HG02623 (cell line): ENCODE results near the gene ZC3H11A.
"Not testable (repeated sequence)": the region's sequence is repeated elsewhere in the genome, so short reads cannot be mapped to it uniquely, and the experiment has no call there.

Source experiments
- ATAC-seq: cut with Tn5 transposase; IDR thresholded peaks from one replicate; pipeline ENCODE4 v1.9.1; 2021; ENCODE audit warnings: moderate library complexity; ENCODE audit not compliant: unreplicated experiment

ZC3H11A gene

DNA sequence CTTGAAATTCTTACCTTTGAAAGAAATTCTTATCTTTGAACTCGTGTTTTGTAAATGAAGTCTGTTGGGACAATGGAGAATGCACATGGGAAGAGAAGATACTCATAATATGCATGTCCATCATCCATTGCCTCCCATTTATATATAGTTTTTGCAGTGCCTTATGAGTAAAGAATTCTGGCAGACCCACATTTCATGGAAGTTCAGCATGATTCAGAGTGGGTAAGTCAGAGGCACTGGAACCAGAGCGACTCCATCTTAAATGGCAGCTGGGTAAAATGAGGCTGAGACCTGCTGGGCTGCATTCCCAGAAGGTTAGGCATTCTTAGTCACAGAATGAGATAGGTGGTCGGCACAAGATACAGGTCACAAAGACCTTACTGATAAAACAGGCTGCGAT, 16.6 kb upstream of the ZC3H11A start:
- no peak for ATAC-seq

DNA sequence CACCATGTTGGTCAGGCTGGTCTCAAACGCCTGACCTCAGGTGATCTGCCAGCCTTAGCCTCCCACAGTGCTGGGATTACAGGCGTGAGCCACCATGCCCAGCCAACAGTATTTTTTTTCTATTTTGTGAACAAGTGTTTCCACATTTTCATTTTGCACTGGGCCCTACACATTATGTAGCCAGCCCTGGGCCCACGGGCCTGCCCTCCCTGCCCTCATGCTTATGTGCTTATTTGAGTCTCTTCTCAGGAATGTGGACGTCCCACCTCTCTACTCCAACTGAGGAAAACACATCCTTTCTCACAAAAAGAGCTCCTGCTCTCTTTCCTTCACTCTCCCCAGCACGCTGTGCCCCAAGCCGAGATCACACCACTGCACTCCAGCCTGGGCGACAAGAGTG, 13.5 kb upstream of the ZC3H11A start:
- no peak for ATAC-seq

DNA sequence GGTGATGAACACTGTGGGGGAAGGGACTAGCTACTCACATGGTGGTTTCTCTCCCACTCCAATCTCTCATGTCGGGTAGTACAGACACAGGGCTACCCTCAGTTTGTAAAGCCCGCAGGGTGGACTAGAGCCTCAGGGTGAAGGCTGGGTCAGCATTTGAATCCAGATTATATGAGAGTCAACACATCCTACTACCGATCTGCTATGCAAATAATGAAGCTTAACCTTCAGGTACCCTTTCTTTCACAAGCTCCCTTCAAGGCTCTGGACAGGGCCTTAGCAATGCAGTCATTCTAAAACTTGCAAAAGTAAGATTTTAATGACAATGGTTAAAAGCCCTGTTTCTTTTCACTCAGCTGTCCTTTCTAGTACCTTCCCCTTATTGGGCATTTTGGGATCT, 5.5 kb upstream of the ZC3H11A start:
- ATAC-seq, result no peak

DNA sequence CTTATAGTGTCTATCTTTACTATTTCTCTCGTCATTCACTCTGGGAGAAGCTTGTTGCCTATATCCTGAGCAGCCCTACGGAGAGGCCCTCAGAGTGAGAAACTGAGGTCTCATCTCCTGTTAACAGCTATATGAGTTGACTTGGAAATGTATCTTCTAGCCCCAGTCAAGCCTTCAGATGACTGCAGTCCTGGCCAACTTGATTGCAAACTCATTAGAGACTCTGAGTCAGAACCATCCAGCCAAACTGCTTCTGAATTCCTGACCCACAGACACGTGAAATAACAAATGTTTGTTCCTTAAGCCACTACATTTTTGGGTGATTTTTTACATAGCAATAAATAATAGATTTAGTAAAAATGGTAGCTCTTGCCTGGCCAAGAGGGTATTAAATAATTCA, 3.9 kb upstream of the ZC3H11A start:
- no peak for ATAC-seq

DNA sequence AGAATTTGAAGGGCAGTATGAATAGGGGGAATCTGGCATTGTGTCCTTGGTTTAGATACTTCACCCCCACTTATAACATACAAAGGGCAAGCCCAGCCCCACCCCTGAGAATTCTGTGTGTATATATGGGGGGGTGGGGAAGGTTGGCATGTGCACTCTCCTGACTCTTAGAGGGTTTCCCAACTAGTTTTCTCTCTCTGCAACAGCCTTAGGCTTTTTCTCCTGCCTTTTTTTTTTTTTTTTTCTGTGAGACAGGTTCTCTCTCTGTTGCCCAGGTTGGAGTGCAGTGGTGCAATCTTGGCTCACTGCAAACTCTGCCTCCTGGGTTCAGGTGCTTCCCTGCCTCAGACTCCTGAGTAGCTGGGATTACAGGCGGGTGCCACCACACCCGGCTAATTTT, 2.9 kb upstream of the ZC3H11A start:
- ATAC-seq, result no peak

DNA sequence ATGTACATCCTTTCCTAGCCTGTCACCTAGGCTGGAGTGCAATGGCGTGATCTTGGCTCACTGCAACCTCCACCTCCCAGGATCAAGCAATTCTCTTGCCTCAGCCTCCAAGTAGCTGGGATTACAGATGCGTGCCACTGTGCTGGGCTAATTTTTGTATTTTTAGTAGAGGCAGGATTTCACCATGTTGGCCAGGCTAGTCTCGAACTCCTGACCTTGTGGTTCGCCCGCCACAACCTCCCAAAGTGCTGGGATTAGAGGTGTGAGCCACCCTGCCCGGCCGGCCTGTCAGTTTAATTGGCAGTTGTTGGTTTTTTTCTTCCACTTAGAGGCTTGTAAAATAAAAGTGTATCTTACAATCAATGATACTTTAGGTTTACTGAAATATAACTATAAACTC, 1.9 kb upstream of the ZC3H11A start:
- not testable (repeated sequence) for ATAC-seq

DNA sequence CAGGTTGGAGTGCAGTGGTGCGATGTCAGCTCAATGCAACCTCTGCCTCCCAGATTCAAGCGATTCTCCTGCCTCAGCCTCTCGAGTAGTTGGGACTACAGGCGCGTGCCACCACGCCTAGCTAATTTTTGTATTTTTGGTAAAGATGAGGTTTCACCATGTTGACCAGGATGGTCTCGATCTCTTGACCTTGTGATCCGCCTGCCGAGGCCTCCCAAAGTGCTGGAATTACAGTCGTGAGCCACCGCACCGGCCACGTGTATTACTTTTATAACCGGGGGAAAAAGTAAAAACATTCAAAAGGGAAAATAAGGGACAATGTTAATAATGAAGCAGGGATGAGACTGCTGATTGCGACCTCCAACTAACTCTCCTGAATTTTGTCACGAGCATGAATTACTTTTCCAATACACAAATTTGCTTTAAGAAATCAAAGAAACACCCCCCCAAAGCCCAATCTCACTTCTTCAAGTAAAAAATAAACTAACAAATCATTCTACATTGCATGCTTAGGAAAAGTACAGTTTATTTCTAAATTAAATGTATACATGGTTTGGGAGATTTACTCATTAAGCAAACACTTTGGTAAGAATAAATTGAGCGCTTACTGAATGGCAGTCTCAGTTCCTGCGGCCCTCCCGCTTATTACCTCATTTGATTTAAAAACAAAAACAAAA, 521 bp upstream of the ZC3H11A start:
- ATAC-seq, result no peak

DNA sequence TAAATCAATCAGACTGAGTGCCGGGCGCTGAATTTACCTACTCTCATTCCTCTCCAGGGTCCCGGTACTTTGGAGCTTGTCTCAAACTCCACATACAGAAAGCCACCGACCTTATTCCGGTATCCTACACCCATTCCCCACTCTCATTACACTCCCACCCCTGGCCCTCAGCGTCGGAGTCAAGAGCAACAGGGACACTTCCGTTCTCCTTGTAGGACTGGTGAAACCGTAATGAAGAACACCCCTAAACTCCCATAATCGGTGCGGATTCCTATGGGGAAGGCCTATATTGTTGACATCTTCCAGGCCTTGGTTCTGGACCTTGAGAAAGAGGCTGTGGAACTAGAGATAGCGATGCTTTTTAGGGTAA, 798 bp downstream of the ZC3H11A start:
- no peak for ATAC-seq

DNA sequence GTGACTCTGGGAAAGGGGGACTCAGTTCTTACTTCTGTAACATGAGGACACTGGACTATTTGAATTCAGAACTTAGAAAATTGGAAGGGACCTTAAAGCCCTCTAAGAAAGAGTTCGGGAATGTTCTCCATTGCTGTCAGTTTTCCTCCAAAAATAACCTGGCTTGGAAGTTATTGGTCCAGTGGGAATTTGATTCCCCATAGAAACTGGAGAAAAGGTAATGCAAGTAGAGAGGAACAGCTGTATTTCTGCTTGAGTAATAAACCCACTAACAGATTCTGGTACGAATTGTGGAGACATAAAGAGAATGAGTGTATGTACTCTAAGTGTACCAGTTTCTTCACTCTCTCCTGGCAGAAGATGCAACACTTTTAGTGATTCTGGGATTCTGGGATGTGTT, 1.8 kb downstream of the ZC3H11A start:
- no peak for ATAC-seq

DNA sequence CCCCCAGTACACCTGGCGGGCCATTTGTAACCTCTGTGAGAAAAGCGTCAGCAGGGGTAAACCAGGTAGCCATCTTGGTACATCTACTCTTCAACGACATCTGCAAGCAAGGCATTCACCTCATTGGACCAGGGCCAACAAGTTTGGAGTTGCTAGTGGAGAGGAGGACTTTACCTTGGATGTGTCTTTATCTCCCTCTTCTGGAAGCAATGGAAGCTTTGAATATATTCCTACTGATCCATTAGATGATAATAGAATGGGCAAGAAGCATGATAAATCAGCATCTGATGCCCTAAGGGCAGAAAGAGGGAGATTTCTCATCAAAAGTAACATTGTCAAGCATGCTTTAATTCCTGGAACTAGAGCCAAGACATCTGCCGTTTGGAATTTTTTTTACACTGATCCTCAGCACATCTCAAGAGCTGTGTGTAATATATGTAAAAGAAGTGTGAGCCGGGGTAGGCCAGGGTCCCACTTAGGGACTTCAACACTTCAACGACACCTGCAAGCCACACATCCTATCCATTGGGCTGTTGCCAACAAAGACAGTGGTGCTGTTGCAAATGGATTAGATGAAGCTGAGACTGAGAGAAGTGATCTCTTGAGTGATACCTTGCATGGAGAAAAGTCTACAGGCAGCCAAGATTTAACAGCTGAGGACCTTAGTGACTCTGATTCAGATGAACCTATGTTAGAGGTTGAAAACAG, 2.7 kb downstream of the ZC3H11A start:
- ATAC-seq, result no peak

DNA sequence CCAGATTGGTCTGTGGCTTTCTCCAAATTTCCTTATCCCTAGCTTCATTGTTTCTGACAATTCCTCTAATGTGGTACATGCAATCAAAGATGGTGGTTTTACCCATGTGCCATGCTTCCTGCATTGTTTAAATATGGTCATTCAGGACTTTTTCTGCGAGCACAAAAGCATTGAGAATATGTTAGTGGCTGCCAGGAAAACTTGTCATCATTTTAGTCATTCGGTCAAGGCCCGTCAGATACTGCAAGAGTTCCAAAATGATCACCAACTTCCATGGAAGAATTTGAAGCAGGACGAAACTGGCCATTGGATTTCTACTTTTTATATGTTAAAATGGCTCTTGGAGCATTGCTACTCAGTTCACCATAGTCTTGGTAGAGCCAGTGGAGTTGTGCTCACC, 3.7 kb downstream of the ZC3H11A start:
- ATAC-seq, result no peak

DNA sequence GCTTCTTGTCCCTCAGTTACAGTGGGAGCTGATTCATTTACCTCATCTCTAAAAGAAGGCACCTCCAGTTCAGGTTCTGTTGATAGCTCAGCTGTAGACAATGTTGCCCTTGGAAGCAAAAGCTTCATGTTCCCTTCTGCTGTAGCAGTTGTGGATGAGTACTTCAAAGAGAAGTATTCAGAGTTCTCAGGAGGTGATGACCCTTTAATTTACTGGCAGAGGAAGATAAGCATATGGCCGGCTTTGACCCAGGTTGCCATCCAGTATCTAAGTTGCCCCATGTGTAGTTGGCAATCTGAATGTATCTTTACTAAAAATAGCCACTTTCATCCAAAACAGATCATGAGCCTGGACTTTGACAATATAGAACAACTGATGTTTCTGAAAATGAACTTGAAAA, 4.5 kb downstream of the ZC3H11A start:
- no peak for ATAC-seq

DNA sequence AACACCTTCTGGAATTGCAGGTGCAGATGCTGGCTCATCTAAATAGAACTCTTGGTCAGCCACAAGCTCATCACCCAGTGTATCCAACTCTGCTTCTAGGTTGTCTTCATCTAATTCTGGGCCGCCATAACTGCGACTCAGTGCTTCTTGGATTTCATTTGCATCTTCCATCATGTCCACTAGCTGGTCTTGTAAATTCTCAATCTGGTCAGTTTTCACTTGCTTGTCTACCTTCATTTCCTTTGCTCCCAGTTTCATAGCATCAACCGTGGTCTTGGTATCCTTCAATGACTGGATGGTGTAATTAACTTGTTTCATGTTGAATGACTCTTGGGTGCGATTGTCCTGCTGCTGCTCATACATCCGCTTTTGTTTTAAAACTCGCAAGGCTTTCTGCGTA, 10.3 kb downstream of the ZC3H11A start:
- ATAC-seq, result no peak

DNA sequence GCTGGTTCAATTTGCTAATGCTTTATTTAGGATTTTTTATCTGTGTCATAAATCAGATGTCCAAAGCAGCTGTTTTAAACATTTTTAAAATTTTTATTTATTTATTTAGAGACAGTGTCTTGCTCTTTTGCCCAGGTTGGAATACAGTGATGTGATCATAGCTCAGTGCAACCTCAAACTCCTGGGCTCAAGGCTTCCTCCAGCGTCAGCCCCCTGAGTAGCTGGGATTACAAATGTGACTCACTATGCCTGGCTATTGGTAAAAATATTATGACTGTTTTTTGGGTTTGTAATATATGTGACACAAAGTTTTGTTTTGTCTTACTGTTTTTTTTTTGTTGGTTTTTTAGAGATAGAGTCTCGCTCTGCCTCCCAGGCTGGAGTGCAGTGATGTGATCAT, 11.8 kb downstream of the ZC3H11A start:
- no peak for ATAC-seq

DNA sequence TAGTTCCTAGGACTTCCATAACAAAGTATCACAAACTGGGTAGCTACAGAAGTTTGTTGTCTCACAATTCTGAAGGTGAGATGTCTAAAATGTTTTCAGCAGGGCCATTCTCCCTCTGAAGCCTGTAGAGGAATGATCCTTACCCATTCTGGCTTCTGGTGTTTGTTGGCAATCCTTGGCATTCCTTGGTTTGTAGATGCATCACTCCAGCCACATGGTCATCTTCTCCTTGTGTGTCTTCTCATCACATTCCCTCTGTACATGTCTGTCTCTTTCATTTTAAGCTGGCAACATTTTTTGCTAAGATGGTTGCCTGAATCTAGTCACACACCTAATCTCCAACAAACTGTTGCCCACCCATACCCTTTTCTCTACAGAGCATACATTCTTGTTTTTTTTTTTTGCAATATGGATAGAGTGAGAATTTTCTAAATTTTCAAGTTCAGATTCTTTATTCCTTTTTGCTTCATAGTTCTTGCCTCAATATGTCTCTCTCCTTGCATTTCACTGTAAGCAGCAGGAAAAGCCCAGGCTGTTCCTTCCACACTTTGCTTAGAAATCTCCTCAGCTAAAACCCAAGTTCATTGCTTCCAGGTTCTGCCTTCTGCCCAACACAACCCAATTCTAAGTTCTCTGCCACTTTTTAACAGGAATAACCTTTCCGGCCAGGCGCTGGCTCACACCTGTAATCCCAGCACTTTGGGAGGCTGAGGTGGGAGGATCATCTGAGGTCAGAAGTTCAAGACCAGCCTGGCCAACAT, 18.3 kb downstream of the ZC3H11A start:
- no peak for ATAC-seq

DNA sequence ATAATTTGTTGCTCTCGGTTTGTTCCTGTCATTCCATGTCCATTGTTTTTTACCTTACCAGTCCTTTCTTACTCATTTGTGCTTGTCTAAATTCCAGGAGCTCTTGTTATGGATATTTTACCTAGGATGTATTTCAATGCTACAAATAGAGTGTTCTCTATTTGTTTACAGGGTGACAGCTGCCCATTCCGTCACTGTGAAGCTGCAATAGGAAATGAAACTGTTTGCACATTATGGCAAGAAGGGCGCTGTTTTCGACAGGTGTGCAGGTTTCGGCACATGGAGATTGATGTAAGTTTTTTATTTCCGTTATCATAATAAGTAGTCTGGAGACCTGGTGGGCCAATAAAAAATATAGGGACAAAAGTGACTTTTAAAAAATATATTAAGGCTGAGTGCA, 23.0 kb downstream of the ZC3H11A start:
- no peak for ATAC-seq

DNA sequence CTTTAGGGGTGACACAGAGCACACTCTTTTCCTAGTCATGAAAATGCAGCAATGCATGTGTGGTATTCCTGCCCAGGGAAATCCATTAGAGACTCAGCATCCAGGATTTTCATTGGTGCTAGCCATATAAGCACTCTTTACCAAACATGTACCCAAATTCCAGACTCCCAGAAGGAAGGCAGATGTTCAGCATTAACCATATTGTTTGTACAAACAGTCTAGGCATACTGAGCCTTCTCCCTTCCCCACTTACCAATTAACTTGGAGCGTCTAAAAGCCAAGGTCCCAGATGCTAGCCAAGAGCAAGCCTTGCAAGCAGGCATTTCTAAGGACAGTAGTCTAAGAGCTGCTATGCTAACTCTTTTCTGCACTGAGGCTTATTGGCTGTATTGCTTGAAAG, 27.9 kb downstream of the ZC3H11A start:
- no peak for ATAC-seq

DNA sequence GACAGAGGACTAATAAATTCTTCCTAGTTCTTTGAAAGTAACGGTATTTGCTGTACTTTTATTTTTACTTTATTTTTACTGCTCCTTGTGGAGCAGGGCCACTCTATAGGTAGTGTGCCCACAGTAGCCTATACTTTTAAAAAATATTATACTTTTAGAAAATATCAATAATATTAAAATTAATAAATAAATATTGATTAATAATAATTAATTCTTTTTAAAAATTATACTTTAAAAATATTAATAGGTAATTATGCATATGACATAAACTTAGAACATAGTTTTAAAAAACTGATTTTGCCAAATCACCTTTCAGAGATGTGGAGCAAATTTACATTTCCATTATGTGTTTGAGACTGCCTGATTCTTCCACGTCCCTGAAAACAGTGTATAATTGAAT, 30.8 kb downstream of the ZC3H11A start:
- no peak for ATAC-seq

DNA sequence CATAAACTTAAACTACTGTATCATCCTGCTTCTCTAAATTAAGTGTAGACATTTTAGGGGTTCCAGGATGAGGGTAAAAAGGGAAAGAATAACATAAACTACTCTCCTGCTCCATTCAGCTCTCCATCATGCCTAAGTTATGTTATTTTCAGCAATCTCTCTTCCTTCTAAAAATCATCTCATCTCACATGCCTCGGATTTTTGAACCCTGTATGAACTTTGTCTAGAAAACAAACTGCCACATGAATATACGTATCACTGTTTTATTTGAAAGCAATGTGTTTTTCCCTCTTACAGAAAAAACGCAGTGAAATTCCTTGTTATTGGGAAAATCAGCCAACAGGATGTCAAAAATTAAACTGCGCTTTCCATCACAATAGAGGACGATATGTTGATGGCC, 32.6 kb downstream of the ZC3H11A start:
- no peak for ATAC-seq

DNA sequence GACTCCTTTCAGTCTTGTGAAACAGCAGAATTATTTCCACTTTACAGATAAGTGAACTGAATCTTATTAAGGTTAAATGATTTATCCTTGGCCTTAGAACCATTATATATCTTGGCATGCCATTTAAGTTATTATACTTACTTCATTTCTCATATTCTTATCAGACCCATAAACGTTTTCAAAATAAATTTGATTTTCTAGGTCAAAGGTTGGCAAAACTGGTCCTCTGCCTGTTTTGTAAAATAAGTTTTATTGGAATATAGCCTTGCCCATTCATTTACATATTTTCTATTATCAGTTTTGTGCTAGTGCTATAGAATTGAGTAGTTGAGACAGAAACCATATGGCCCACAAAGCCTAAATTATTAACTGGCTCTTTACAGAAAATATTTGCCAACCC, 33.1 kb downstream of the ZC3H11A start:
- ATAC-seq, result no peak

DNA sequence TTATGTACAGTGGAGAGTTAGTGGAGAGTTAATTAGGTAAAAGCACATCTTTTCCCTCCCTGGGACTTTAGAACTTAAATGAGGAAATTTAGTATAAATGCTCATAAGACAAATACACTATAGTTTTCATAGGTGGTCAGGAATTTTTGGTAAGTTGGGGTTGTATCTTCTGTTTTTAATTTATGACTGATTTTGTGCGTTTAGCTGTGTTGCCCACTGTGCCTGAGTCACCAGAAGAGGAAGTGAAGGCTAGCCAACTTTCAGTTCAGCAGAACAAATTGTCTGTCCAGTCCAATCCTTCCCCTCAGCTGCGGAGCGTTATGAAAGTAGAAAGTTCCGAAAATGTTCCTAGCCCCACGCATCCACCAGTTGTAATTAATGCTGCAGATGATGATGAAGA, 33.8 kb downstream of the ZC3H11A start:
- ATAC-seq, result not testable (repeated sequence)

DNA sequence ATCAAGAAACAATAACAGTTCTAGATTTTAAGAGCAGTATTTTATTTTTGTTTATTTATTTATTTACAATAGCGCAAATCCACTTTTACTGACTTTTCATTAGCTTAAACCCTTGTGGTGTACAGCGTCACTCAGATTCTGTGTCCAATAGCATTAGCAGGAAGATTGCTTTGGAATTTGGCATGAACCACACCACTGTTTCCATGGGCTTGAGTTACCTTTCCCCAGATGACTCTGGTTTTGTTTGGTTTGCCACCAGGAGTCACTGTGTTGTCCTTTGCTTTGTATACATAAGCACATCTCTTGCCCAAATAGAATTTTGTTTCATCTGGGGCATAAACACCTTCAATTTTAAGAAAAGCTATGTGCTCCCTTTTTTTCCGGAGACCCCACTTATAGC, 40.1 kb downstream of the ZC3H11A start:
- no peak for ATAC-seq
